ENCODE measurements around the gene ASPA. TPM values are rescaled to one million over a fixed set of nuclear protein-coding genes. Genes with fewer than 3 reads are reported as not detected.

The ASPA gene
- polyA plus RNA-seq, 1 of the 3 experiments (the other 2 are of a cell fraction) = not detected

- H3F3A ChIP-seq (replicated peaks; ENCODE audit: insufficient read depth) = no peaks in the 10 kb centered on the region
- no peaks in the 10 kb centered on the region for H4K20me1 ChIP-seq (ENCODE audit: insufficient read depth)
- 40% methylated on average over 7 of the region's 7 CpGs for WGBS (ENCODE audit: low lambda C conversion rate)
- no peak overlapping the region for H3K9ac ChIP-seq
- ChIA-PET CTCF (no interaction called here), POLR2A (no interaction called here)
- H3K27ac ChIP-seq (ENCODE audit: low read depth in 2 of 2, low read length in 1 of 2) = no peak overlapping the region
- no peaks in the 10 kb centered on the region for H3K27me3 ChIP-seq (ENCODE audit: insufficient read depth)
- H3K4me2 ChIP-seq = no peak overlapping the region
- H3K9me3 ChIP-seq = no peaks in the 10 kb centered on the region
- no peaks in the 10 kb centered on the region for H3K9me2 ChIP-seq
- no peaks in the 10 kb centered on the region for H3K4me1 ChIP-seq (ENCODE audit: control insufficient read depth in 1 of 2, insufficient read depth in 2 of 2, low read depth in 1 of 2, low read length in 1 of 2)
- DNase-seq = no peak
- no peaks in the 10 kb centered on the region for H3K79me2 ChIP-seq (ENCODE audit: insufficient read depth)
- no peak overlapping the region for H3K4me3 ChIP-seq (ENCODE audit: low read depth in 2 of 2, low read length in 1 of 2)
- H2AFZ ChIP-seq (ENCODE audit: low read depth) = no peak overlapping the region
- TF ChIP-seq YY1 (IDR thresholded peaks at IDR 0.05; ENCODE audit: low read depth) (no peak), SMC3 (IDR thresholded peaks at IDR 0.05; ENCODE audit: low read depth, low read length) (no peak), TEAD4 (IDR thresholded peaks at IDR 0.05; ENCODE audit: borderline replicate concordance, insufficient read depth) (no peak)
- H3K36me3 ChIP-seq (replicated peaks in 1 of 2; ENCODE audit: control insufficient read depth in 1 of 2, insufficient read depth in 2 of 2, low read length in 1 of 2) = no peaks in the 10 kb centered on the region
These were observed 77.1 kb downstream of the ASPA start for GRCh38 chr17:3552916-3553315.

Other genes starting within 250 kb of the ASPA start
- not detected in 2 replicates for gene OR3A1, start 177.6 kb upstream of the ASPA start, polyA plus RNA-seq (2012; rRNA removed)
- not detected in 2 replicates for gene OR3A2, start 89.7 kb upstream of the ASPA start, polyA plus RNA-seq (2012; rRNA removed)
- gene OR1E1, start 77.6 kb upstream of the ASPA start, polyA plus RNA-seq (2012; rRNA removed) = not detected in 2 replicates
- not detected in 2 replicates for gene OR3A3, start 64.6 kb upstream of the ASPA start, polyA plus RNA-seq (2012; rRNA removed)
- not detected in 2 replicates for gene OR1E2, start 42.2 kb upstream of the ASPA start, polyA plus RNA-seq (2012; rRNA removed)
- not detected in 2 replicates for gene SPATA22, start 4.2 kb upstream of the ASPA start, polyA plus RNA-seq (2012; rRNA removed)
- gene TRPV3, start 81.8 kb downstream of the ASPA start, polyA plus RNA-seq (2012; rRNA removed) = 0.28 TPM in 2 replicates
- 2.5 and 3.0 TPM in 2 replicates for gene TRPV1, start 133.4 kb downstream of the ASPA start, polyA plus RNA-seq (2012; rRNA removed)
- 9.0 and 9.7 TPM in 2 replicates for gene SHPK, start 160.3 kb downstream of the ASPA start, polyA plus RNA-seq (2012; rRNA removed)
- gene CTNS, start 160.8 kb downstream of the ASPA start, polyA plus RNA-seq (2012; rRNA removed) = 6.7 and 8.2 TPM in 2 replicates
- 165 and 192 TPM in 2 replicates for gene TAX1BP3, start 192.6 kb downstream of the ASPA start, polyA plus RNA-seq (2012; rRNA removed)
- gene EMC6, start 192.8 kb downstream of the ASPA start, polyA plus RNA-seq (2012; rRNA removed) = 56.6 and 64.4 TPM in 2 replicates
- 0.71 and 0.97 TPM in 2 replicates for gene P2RX5, start 220.2 kb downstream of the ASPA start, polyA plus RNA-seq (2012; rRNA removed)
- gene HASPIN, start 247.9 kb downstream of the ASPA start, polyA plus RNA-seq (2012; rRNA removed) = 1.2 and 1.4 TPM in 2 replicates

Measured in SK-N-SH (cell line).